ENCODE results near the gene NFKBIE. TPM values are rescaled to one million over a fixed set of nuclear protein-coding genes. Genes with fewer than 3 reads are reported as not detected.

NFKBIE gene
- total and polyA plus RNA-seq, 2 experiments from 2014 or later = 14.6 to 25.9 TPM

DNA sequence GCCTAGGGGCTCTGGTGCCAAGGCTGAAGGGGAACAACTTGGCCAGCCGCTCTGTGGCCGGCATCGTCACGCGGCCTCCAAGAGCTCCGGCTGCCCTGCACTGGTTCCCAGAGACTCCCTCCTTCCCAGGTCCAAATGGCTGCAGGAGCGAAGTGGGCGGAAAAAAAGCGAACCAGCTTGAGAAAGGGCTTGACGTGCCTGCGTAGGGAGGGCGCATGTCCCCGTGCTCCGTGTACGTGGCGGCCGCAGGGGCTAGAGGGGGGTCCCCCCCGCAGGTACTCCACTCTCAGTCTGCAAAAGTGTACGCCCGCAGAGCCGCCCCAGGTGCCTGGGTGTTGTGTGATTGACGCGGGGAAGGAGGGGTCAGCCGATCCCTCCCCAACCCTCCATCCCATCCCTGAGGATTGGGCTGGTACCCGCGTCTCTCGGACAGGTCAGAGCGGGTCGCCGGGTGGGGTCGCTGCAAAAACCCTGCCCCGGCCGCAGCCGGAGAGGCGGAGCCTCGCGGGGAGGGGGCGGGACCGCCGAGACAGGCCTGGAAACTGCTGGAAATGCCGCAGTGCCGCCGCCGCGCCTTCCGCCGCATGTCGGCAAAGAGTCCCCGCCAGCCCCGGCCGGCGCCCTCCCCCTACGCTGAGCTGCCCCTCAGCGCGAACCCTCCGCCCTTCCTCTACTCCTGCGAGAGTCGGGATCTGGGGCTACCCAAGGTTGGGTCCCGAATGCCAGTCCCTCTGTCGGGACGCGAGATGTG is 19.3 kb downstream of the NFKBIE start:
- TF ChIP-seq CREB1 (CRISPR knock-in tag; IDR thresholded peaks at IDR 0.05; ENCODE audit: low read depth) (peak; percentile 89), ZNF331 (CRISPR knock-in tag; IDR thresholded peaks at IDR 0.05; ENCODE audit: low read depth) (no peak), NANOG (IDR thresholded peaks at IDR 0.05; ENCODE audit: borderline replicate concordance) (no peak), STAT1 (IDR thresholded peaks at IDR 0.05; ENCODE audit: unreplicated experiment) (no peak), EZH2phosphoT487 (IDR thresholded peaks at IDR 0.05; ENCODE audit: unreplicated experiment) (no peak), POLR2AphosphoS5 (IDR thresholded peaks at IDR 0.05; ENCODE audit: low read depth) (peak; percentile 47; the same call in 1 of the 2 replicates), ZNF114 (CRISPR knock-in tag; IDR thresholded peaks at IDR 0.05) (peak; percentile 54; the same call in 1 of the 2 replicates), EZH2 (IDR thresholded peaks at IDR 0.05; ENCODE audit: low read depth, unreplicated experiment) (no peak)
- TF ChIP-seq, protein P1, sequence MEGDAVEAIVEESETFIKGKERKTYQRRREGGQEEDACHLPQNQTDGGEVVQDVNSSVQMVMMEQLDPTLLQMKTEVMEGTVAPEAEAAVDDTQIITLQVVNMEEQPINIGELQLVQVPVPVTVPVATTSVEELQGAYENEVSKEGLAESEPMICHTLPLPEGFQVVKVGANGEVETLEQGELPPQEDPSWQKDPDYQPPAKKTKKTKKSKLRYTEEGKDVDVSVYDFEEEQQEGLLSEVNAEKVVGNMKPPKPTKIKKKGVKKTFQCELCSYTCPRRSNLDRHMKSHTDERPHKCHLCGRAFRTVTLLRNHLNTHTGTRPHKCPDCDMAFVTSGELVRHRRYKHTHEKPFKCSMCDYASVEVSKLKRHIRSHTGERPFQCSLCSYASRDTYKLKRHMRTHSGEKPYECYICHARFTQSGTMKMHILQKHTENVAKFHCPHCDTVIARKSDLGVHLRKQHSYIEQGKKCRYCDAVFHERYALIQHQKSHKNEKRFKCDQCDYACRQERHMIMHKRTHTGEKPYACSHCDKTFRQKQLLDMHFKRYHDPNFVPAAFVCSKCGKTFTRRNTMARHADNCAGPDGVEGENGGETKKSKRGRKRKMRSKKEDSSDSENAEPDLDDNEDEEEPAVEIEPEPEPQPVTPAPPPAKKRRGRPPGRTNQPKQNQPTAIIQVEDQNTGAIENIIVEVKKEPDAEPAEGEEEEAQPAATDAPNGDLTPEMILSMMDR (conservative IDR thresholded peaks at IDR 0.05; ENCODE audit: low read depth in 2 of 2) = peak in 1 of 2 experiments; percentile 66; a peak in 3 of 4 replicates
- TF ChIP-seq, protein P2, sequence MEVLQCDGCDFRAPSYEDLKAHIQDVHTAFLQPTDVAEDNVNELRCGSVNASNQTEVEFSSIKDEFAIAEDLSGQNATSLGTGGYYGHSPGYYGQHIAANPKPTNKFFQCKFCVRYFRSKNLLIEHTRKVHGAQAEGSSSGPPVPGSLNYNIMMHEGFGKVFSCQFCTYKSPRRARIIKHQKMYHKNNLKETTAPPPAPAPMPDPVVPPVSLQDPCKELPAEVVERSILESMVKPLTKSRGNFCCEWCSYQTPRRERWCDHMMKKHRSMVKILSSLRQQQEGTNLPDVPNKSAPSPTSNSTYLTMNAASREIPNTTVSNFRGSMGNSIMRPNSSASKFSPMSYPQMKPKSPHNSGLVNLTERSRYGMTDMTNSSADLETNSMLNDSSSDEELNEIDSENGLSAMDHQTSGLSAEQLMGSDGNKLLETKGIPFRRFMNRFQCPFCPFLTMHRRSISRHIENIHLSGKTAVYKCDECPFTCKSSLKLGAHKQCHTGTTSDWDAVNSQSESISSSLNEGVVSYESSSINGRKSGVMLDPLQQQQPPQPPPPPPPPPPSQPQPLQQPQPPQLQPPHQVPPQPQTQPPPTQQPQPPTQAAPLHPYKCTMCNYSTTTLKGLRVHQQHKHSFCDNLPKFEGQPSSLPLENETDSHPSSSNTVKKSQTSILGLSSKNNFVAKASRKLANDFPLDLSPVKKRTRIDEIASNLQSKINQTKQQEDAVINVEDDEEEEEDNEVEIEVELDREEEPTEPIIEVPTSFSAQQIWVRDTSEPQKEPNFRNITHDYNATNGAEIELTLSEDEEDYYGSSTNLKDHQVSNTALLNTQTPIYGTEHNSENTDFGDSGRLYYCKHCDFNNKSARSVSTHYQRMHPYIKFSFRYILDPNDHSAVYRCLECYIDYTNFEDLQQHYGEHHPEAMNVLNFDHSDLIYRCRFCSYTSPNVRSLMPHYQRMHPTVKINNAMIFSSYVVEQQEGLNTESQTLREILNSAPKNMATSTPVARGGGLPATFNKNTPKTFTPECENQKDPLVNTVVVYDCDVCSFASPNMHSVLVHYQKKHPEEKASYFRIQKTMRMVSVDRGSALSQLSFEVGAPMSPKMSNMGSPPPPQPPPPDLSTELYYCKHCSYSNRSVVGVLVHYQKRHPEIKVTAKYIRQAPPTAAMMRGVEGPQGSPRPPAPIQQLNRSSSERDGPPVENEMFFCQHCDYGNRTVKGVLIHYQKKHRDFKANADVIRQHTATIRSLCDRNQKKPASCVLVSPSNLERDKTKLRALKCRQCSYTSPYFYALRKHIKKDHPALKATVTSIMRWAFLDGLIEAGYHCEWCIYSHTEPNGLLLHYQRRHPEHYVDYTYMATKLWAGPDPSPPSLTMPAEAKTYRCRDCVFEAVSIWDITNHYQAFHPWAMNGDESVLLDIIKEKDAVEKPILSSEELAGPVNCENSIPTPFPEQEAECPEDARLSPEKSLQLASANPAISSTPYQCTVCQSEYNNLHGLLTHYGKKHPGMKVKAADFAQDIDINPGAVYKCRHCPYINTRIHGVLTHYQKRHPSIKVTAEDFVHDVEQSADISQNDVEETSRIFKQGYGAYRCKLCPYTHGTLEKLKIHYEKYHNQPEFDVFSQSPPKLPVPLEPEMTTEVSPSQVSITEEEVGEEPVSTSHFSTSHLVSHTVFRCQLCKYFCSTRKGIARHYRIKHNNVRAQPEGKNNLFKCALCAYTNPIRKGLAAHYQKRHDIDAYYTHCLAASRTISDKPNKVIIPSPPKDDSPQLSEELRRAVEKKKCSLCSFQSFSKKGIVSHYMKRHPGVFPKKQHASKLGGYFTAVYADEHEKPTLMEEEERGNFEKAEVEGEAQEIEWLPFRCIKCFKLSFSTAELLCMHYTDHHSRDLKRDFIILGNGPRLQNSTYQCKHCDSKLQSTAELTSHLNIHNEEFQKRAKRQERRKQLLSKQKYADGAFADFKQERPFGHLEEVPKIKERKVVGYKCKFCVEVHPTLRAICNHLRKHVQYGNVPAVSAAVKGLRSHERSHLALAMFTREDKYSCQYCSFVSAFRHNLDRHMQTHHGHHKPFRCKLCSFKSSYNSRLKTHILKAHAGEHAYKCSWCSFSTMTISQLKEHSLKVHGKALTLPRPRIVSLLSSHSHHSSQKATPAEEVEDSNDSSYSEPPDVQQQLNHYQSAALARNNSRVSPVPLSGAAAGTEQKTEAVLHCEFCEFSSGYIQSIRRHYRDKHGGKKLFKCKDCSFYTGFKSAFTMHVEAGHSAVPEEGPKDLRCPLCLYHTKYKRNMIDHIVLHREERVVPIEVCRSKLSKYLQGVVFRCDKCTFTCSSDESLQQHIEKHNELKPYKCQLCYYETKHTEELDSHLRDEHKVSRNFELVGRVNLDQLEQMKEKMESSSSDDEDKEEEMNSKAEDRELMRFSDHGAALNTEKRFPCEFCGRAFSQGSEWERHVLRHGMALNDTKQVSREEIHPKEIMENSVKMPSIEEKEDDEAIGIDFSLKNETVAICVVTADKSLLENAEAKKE (CRISPR knock-in tag; IDR thresholded peaks at IDR 0.05) = no peak
- TF ChIP-seq, protein P3, sequence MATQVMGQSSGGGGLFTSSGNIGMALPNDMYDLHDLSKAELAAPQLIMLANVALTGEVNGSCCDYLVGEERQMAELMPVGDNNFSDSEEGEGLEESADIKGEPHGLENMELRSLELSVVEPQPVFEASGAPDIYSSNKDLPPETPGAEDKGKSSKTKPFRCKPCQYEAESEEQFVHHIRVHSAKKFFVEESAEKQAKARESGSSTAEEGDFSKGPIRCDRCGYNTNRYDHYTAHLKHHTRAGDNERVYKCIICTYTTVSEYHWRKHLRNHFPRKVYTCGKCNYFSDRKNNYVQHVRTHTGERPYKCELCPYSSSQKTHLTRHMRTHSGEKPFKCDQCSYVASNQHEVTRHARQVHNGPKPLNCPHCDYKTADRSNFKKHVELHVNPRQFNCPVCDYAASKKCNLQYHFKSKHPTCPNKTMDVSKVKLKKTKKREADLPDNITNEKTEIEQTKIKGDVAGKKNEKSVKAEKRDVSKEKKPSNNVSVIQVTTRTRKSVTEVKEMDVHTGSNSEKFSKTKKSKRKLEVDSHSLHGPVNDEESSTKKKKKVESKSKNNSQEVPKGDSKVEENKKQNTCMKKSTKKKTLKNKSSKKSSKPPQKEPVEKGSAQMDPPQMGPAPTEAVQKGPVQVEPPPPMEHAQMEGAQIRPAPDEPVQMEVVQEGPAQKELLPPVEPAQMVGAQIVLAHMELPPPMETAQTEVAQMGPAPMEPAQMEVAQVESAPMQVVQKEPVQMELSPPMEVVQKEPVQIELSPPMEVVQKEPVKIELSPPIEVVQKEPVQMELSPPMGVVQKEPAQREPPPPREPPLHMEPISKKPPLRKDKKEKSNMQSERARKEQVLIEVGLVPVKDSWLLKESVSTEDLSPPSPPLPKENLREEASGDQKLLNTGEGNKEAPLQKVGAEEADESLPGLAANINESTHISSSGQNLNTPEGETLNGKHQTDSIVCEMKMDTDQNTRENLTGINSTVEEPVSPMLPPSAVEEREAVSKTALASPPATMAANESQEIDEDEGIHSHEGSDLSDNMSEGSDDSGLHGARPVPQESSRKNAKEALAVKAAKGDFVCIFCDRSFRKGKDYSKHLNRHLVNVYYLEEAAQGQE (IDR thresholded peaks at IDR 0.05; ENCODE audit: unreplicated experiment) = no peak
- TF ChIP-seq, protein P4, sequence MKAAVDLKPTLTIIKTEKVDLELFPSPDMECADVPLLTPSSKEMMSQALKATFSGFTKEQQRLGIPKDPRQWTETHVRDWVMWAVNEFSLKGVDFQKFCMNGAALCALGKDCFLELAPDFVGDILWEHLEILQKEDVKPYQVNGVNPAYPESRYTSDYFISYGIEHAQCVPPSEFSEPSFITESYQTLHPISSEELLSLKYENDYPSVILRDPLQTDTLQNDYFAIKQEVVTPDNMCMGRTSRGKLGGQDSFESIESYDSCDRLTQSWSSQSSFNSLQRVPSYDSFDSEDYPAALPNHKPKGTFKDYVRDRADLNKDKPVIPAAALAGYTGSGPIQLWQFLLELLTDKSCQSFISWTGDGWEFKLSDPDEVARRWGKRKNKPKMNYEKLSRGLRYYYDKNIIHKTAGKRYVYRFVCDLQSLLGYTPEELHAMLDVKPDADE (IDR thresholded peaks at IDR 0.05) = no peak
- Mint-ChIP-seq H3K27ac (peak overlapping the region; percentile 100), H3K4me1 (peaks cover 35% of the 10 kb centered on the region), H3K27me3 (ENCODE audit: insufficient read depth, low read depth, poor library complexity) (peaks cover 66% of the 10 kb centered on the region), H3K36me3 (ENCODE audit: low read depth) (peaks cover 42% of the 10 kb centered on the region), H3K9me3 (peaks cover 13% of the 10 kb centered on the region), H3K4me3 (peak overlapping the region; percentile 100)
- peaks cover 32% of the 10 kb centered on the region for H3K36me3 ChIP-seq (ENCODE audit: insufficient read depth)
- H3K4me3 ChIP-seq = peak overlapping the region; percentile 100
- peaks cover 39% of the 10 kb centered on the region for H4K20me1 ChIP-seq (replicated peaks; ENCODE audit: insufficient read depth)
- peak overlapping the region; percentile 90 for H3K4me2 ChIP-seq
- H3K4me1 ChIP-seq (ENCODE audit: insufficient read depth) = peaks cover 30% of the 10 kb centered on the region
- H2AFZ ChIP-seq = peak overlapping the region; percentile 90
- DNase-seq (ENCODE audit: low spot score) (peak; percentile 96), ATAC-seq (peak; percentile 81)
- peak overlapping the region; percentile 96 for H3K27ac ChIP-seq (ENCODE audit: low read depth)
- no peaks in the 10 kb centered on the region for H3K27me3 ChIP-seq (ENCODE audit: insufficient read depth)
- peaks cover 49% of the 10 kb centered on the region for H3F3A ChIP-seq (replicated peaks; ENCODE audit: low read depth)
- H3K79me2 ChIP-seq (replicated peaks; ENCODE audit: insufficient read depth) = peaks cover 46% of the 10 kb centered on the region
- H3K9me2 ChIP-seq (ENCODE audit: insufficient read depth) = no peaks in the 10 kb centered on the region

All from GM23338 (cell line).